Measurements from ENCODE around the gene TMEM243. TPM values are rescaled to one million over a fixed set of nuclear protein-coding genes. Genes with fewer than 3 reads are reported as not detected.

TMEM243 gene
- total and polyA plus RNA-seq, 12 donors: 2.1 to 10.0 (median 4.8) TPM

DNA sequence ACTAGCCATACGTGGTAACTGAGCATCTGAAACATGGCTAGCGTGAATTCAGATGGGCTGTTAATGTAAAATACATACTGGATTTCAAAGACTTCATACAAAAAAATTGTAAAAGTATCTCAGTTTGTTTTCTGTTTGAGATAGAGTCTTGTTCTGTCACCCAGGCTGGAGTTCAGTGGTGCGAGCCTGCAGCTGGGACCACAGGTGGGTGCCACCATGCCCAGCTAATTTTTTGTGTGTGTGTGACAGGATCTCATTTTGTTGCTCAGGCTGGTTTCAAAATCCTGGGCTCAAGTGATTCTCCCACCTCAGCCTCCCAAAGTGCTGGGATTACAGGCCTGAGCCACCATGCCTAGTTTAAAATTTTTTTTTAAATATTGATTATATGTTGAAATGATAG, 4.5 kb downstream of the TMEM243 start:
- intact Hi-C loops (cut with DNase I): loop anchor here in 4 of 10 donors (5.0 to 10.0 kb wide), 3 partner anchors 50 to 160 kb away; partner anchors contain the start of genes DMTF1 (in 2 of the 4) and ELAPOR2 (in 2 of the 4)
- DNase-seq: no peak
- H3K9me3 ChIP-seq: no peaks in the 10 kb centered on the region
- WGBS, 2 donors: 97 to 99% methylated on average over 3 of the region's 3 CpGs
- ATAC-seq: no peak
- H3K4me1 ChIP-seq: peaks cover 4 to 77% (median 41%) of the 10 kb centered on the region in 9 donors
- no peak for TF ChIP-seq CTCF (IDR thresholded peaks at IDR 0.05)
- H3K27me3 ChIP-seq: no peaks in the 10 kb centered on the region
- H3K4me3 ChIP-seq: no peak overlapping the region
- no peak overlapping the region for H3K27ac ChIP-seq
- H3K36me3 ChIP-seq: no peaks in the 10 kb centered on the region

- DNase-seq: no peak
- intact Hi-C loops (cut with DNase I): loop anchor here in 3 of 10 donors (10.0 kb wide), 2 partner anchors 49 to 159 kb away; partner anchors contain the start of gene ELAPOR2 (in 2 of the 3)
- Histone ChIP-seq H3K4me3 (no peak overlapping the region), H3K9me3 (no peaks in the 10 kb centered on the region), H3K36me3 (no peaks in the 10 kb centered on the region), H3K4me1 (peaks cover 4 to 77% (median 41%) of the 10 kb centered on the region in 9 donors), H3K27me3 (no peaks in the 10 kb centered on the region), H3K27ac (no peak overlapping the region)
- 49 to 61% methylated on average over 2 of the region's 2 CpGs for WGBS, 2 donors
- no peak for TF ChIP-seq CTCF (IDR thresholded peaks at IDR 0.05)
- ATAC-seq: no peak
These were observed 5.7 kb downstream of the TMEM243 start for GRCh38 chr7:87213811-87214210.

DNA sequence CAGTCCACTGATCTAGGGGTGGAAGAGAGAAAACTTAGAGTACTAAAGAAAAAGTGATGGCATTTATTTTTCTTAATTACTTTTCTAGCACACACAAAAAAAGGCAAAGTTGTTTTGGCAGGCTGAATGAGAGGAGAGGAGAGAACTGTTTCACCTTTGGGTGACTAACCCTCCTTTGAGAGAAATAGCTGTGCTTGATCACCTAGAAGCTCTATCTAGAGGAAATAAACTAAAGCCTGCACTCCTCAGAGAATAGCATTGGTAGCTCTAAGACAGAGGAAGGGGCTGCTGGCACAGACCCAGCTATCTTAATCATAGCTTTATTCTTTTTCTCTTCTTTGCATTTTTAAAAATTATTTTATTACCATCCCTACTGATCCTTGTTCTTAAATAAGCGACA, 6.3 kb downstream of the TMEM243 start:
- no peaks in the 10 kb centered on the region for H3K27me3 ChIP-seq
- DNase-seq: no peak
- ATAC-seq: no peak
- peaks cover 4 to 72% (median 39%) of the 10 kb centered on the region in 9 donors for H3K4me1 ChIP-seq
- no peak overlapping the region for H3K27ac ChIP-seq
- intact Hi-C loops (cut with DNase I): loop anchor here in 3 of 10 donors (10.0 kb wide), 2 partner anchors 48 to 158 kb away; partner anchors contain the start of gene ELAPOR2 (in 2 of the 3)
- 82 to 96% methylated on average over 1 of the region's 1 CpG for WGBS, 2 donors
- H3K4me3 ChIP-seq: no peak overlapping the region
- H3K9me3 ChIP-seq: no peaks in the 10 kb centered on the region
- H3K36me3 ChIP-seq: no peaks in the 10 kb centered on the region
- no peak for TF ChIP-seq CTCF (IDR thresholded peaks at IDR 0.05)

- H3K27ac ChIP-seq: no peak overlapping the region
- no peak for DNase-seq
- TF ChIP-seq CTCF (IDR thresholded peaks at IDR 0.05): no peak
- intact Hi-C loops (cut with DNase I): loop anchor here in 3 of 10 donors (10.0 kb wide), 2 partner anchors 48 to 158 kb away; partner anchors contain the start of gene ELAPOR2 (in 2 of the 3)
- H3K9me3 ChIP-seq: no peaks in the 10 kb centered on the region
- H3K4me1 ChIP-seq: peaks cover 4 to 64% (median 31%) of the 10 kb centered on the region in 9 donors
- ATAC-seq: no peak
- H3K4me3 ChIP-seq: no peak overlapping the region
- no peaks in the 10 kb centered on the region for H3K36me3 ChIP-seq
- H3K27me3 ChIP-seq: no peaks in the 10 kb centered on the region
- WGBS, 2 donors: 74 to 85% methylated on average over 1 of the region's 1 CpG
These were observed 7.0 kb downstream of the TMEM243 start for GRCh38 chr7:87212498-87212897.

Data from heart right ventricle (tissue), 16 donors.